Effector CD8-positive, alpha-beta T cell (primary cell): Measurements from ENCODE around the gene DHCR24.
"Not testable (repeated sequence)": the region's sequence is repeated elsewhere in the genome, so short reads cannot be mapped to it uniquely, and the experiment has no call there.

ENCODE experiments used
- DNase-seq: peaks from one replicate; lab custom pipeline; 2025; lab: John Stamatoyannopoulos, UW

Gene DHCR24

DNA sequence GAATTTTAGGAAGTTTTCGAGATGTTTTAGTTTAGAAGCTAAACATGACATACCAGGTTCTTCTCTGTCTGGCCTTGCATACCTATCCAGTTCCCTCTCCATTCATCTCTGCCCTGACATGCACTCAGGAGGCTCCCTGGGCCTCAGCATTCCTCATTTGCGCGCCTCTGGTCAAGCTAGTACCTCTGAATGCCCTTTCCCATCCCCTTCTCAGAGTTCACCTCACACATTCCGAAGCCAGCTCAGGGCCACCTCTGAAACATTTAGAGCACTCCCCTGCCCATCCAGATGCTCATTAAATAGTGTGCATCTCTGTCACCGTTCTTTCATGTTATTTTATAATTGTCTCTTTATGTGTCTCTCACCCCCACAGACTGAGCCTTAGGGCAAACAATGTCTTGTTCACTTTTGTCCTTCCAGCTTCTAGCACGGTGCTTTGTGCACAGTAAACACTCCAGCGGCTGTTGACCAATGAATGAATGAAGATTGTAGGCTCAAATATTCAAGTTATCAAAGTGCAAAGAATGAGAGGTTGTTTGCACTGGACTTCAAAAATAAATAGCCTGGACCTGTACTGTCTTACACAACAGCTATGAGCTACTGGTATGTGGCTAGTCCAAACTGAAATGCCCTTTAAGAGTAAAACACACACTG is 1.2 kb upstream of the DHCR24 start:
- DNase-seq = no peak

DNA sequence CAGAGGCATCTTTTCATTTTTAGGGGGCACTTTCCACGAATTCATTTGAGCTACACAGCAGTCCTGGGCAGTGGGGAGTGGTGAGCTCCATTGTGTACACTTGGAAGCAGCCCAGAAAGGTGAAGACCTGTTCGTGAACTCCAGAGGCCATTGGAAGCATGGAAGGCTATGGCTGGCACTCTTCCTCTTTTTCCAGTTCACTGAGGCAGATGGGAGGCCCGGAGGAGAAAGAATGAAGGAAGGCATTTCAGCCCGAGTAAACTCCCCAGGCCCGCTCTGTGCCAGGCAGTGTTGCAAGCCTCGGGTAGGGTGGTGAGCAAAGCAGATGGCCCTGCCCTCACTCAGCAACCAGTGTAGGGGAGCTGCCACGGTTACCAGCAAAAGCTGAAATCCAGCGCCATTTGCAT is 673 bp upstream of the DHCR24 start:
- DNase-seq = no peak

DNA sequence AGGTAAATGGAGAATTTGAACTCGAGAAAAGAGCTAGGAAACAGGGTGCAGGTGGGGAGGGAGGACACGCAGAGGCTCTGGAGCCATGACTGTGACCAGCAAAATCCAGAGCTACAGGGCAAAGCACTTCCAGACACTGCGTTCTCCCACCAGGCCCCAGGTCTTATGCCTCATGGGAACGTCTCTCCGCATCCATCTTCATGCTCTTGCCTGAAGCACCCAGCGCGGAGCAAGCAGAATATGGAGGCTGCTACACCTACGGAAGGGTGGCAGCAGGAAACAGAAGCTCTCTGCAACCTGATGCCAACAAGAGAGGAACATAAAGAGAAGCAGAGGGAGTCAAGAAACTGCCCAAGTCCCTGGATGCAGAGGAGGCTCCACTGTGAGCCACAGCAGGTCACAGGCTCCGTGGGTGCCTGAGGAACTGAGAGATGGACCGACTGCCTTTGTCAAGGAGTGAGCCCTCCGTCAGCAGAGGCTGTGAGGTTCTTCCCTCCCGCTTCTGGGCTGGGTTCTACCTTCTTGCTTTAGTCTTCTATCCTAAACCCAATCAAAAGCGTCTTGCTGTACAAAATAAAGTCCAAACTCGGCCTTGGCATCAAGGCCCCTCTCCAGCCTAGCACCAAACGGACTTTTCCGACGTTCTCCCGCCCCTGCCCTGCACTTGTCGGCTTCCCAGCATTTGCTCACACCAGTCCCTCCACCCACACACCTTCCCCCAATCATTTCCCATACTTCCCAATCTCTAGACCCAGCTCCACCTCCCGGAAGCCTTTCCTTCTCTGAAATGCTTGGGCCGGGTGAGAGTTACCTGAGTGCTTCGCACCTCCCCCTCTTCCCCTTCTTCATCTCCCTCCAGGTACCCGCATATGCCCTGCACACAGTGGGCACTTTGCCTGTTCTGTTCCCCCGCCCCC is 930 bp downstream of the DHCR24 start:
- no peak for DNase-seq

DNA sequence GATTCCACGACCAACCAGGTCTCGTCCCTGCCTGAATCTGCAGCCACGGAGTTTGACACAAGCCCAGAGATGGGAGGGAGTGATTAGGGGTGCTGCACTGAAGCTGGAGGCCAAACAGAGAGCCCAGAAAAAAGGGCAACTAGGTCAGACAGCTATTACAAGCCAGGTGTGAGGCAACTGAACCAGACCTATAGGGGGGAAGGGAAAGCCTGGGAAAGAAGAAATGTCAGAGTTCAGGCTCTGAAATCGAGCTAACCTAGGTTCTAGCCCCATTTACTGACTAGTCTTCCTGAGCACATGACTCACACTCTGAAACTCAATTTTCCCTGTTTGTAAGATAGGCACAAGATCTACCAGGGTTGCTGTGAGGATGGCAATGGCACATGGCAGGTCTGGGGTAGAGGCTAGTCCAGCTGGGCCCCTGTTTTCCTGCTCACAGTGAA is 1.7 kb downstream of the DHCR24 start:
- DNase-seq = no peak

DNA sequence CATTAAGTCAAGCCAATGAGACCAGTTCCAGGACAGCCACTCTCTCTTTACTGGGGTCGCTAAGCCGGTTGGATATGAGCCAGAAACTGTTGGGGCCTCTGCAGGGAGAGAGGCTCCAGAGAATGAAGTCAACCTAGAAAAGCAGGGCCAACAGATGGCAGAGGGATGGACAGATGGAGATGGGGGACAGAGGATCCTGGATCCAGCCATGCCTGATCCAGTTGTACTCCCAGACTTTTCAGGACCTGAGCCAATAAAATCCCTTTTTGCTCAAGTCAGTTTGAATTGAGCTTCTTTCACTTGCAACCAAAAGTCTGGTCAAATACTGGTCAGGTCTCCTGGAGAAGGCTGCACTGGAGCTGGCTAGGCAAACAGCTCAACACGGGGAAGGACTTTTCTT is 2.2 kb downstream of the DHCR24 start:
- DNase-seq = no peak

GRCh38 chr1:54884135-54884586 is 2.8 kb downstream of the DHCR24 start:
- no peak for DNase-seq

GRCh38 chr1:54883349-54884102 is 3.5 kb downstream of the DHCR24 start:
- DNase-seq = no peak

DNA sequence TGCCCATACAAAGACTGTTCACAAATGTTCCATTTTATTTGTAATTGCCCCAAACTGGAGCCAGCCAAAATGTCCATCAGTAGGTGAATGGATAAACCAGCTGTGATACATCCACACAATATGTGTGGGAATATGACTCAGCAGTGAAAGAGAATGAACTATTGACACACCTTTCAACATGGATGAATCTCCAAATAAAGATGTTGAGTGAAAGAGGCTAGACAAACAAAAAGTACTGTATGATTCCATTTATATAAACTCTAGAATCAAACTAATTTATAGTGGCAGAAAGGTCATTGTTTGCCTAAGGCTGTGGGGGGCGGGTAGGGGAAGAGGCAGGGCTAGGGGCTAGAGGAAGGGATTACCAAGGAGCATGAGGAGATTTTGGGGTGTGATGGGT is 4.5 kb downstream of the DHCR24 start:
- no peak for DNase-seq

- not testable (repeated sequence) for DNase-seq
These were observed 5.4 kb downstream of the DHCR24 start for GRCh38 chr1:54881604-54882003.

- no peak for DNase-seq
These were observed 7.1 kb downstream of the DHCR24 start for GRCh38 chr1:54879872-54880271.

DNA sequence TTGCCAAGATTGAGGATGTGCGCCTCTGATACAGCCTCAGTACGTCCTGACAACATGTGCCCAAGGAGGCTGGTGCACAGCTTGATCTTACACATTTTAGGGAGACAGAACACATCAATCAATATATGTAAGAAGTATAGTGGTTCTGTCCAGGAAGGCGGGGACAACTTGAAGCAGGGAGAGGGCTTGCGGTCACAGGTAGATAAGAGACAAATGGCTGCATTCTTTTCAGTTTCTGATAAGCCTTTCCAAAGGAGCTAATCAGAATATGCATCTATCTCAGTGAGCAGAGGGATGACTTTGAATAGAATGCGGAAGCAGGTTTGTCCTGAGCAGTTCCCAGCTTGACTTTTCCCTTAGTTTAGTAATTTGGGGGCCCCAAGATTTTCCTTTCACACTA is 10.2 kb downstream of the DHCR24 start:
- DNase-seq = no peak

GRCh38 chr1:54875000-54875399 is 12.0 kb downstream of the DHCR24 start:
- DNase-seq = no peak

DNA sequence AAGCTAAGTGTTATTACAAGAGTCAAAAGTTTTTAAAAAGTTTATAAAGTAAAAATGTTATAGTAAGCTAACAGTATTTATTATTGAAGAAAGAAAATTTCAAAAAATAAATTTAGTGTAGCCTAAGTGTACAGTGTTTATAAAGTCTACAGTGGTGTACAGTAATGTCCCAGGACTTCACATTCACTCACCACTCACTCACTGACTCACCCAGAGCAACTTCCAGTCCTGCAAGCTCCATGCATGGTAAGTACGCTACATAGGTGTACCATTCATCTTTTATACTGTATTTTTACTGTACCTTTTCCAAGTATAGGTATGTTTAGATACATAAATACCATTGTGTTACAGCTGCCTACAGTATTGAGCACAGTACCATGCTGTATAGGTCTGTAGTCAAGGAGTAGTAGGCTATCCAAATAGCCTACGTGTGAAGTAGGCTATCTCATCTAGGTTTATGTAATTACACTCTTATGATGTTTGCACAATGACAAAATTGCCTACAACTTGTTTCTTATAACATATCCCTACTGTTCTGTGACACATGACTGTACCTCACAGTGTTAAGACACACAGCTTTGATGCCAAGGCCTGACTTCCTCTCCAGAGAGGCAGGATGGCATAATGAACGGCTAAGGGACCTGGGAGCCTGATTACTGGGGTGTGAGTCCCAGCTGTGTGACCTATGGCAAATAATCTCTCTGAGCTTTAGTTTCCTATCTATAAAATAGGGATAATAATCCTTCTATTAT is 12.7 kb downstream of the DHCR24 start:
- DNase-seq = no peak

GRCh38 chr1:54872036-54872331 is 15.0 kb downstream of the DHCR24 start:
- DNase-seq = no peak

- no peak for DNase-seq
These were observed 15.5 kb downstream of the DHCR24 start for GRCh38 chr1:54871275-54872035.

DNA sequence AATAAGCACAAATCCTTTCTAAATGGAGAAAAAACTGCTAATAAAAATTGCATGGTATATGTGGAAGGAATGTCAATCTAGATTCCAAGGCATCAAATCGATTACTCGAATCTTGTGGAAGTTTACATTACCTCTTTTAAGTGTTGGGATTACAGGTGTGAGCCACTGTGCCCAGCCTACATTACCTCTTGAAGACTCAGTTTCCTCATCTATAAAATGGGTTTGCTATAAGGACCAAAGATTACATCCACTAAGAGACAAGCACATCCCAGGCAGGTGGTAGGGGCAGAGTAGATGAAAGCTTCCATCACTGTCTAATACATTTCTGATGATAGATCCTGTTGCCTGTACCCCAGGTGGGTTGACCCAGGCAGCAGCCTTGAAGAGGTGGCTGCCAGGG is 16.1 kb downstream of the DHCR24 start:
- no peak for DNase-seq

GRCh38 chr1:54869173-54869851 is 17.7 kb downstream of the DHCR24 start:
- DNase-seq = no peak

DNA sequence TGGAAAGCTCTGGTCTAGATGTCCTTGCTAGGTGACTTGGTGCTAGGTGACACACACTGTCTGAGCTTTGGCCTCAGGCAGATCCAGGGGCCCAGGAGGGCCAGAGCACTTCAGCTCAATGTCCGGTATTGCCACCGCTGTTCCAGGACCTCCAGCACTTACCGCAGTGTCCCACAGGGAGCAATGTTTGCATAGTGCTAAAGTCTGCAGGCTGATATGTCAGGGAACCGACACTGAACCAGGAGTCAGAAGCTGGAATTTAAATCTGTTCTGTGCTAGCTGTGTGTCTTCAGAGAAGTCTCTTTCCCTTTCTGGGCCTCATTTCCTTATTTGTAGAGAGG is 19.3 kb downstream of the DHCR24 start:
- DNase-seq = no peak

GRCh38 chr1:54866801-54867716 is 19.9 kb downstream of the DHCR24 start:
- DNase-seq = no peak
